GM21360 (cell line): Measurements from ENCODE around the gene OTUB1.

Source experiments
- ATAC-seq: cut with Tn5 transposase; IDR thresholded peaks from one replicate; pipeline ENCODE4 v1.9.1; 2021; ENCODE audit warnings: mild to moderate bottlenecking, moderate library complexity; ENCODE audit not compliant: unreplicated experiment

Gene OTUB1

DNA sequence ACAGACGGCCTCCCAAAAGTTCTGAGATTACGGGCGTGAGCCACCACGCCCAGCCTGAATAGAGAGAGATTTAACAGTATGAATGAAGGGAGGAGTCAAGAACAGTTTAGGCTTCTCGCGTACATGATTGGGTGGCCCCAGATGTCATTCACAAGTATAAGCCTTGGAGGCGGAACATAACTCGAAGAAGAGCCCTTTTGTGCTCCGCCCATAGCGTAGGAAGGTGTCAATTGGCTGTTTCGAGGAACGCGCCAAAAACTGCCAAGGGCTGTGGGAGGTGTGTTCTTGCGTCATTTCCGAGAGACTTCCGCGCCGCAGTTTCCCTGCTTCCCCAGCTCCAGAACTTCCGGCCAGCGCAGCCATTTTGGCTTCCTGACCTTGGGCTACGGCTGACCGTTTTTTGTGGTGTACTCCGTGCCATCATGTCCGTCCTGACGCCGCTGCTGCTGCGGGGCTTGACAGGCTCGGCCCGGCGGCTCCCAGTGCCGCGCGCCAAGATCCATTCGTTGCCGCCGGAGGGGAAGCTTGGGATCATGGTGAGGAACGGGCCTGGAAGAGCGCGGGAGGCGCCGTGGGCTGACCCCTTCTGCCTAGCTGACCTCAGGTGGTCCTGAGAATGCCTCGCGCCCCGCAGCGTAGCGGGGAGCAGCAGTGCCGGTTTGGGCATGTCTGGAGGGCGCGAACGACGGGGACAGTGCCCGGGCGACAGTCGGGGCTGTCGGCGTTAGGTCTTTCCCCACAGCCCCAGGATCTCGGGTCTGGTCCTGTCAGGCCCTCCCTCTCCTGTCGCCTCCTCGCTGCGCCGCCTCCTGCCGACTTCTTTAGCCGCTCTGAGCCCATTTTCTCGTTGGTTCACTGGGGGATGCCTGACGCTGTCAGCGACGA lies 11.7 kb upstream of the OTUB1 start, which contains the start of gene COX8A:
Gene COX8A (plus strand): TSS at position 362 of the 885 bp plus-strand sequence. CDS start 61 bp downstream, at position 423.
- peak; percentile 89 for ATAC-seq

DNA sequence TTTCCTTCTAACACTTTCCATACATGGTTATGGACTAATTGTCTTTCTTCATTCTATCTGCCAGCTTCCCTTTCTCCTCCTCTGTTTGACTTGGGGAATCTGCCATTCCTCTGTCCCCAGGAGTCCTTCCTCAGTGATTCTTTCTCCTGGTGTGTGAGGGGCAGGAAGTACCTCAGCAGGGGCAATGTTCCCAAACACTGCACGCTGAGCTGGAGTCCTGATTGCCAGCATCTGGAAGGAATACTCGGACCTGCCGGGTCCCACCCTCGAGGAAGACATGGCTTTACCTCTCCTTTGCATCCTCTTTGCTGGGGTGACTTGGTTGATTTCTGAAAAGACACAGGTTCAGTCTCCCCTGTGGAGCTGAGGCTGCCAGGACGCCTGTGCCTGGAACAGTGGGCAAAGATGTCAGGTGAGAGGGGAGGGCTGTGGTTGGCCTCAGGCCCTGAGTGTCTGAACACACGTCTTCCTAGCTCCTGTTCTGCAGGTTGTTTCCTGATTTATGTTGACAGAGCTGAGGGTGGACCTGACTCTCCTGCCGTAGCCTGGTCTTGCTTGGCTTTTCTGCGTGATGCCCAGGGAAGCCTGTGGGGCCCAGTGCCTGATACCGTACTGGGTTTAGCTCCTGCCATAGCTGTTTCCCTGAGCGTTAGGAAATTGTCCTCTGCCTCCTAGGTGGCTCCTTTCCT lies 7.5 kb upstream of the OTUB1 start:
- ATAC-seq, result no peak

DNA sequence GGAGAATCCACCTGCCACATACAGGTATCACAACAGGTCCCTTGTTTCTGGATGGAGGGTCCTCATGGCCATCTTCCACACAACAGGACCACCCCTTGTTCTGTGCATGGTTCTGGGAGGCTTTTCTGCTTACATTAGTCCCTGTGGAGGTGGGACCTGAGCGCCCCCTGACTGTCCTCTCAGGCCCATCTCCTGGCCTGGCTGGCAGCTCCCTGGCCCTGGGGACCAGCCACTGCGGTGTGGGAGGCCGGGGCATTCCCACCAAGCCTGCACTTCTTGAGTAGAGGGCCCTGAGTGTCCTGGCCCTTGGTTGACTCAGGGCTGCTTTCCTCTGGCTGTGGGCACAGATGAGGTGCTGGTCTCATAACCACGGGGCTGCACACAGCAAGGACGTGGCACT lies 6.8 kb upstream of the OTUB1 start:
- ATAC-seq, result no peak

DNA sequence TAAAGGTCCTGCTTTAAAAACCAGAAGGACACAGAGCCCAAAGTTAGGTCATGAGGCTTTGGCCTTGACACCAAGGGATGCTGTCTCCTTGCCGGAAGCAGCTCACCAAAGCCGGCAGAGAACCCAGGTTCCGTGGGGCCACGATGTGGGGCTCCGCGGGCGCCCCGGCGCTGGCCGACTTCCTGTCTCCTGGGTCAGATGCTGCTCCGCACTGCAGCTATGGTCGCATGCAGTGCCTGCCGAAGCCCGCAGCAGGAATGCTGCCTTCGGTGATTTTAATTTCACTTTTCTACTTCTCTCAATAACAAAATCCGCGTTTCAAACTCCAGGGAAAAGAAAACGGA lies 454 bp upstream of the OTUB1 start:
- ATAC-seq, result peak; percentile 37

DNA sequence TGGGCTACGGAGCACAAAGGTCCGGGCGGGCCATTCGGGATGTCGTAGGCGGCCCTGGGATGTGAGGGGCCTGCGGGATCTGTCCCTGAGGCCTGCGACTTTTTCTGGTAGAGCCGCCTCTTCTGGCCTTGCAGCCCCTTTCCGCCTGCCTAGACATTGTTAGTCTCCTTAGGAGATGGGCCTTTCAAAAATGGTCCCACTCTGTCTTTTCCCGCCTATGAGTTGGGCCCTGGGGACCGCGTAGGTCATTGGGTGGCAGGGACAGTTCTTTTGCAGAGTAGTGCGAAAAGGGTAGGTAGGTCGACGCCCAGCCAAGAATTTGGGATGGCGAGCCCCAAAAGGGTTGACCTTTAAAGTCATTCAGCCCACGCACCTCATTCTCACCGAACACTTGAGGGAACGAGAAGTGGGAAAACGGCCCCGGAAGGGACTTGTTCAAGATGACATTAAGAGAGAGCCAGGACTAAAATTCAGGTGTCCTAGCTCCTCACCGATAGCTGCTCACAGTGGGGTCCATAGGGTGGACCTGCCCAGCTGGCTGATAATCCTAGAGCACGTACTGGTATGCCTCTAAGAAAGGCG lies 785 bp downstream of the OTUB1 start:
- no peak for ATAC-seq

DNA sequence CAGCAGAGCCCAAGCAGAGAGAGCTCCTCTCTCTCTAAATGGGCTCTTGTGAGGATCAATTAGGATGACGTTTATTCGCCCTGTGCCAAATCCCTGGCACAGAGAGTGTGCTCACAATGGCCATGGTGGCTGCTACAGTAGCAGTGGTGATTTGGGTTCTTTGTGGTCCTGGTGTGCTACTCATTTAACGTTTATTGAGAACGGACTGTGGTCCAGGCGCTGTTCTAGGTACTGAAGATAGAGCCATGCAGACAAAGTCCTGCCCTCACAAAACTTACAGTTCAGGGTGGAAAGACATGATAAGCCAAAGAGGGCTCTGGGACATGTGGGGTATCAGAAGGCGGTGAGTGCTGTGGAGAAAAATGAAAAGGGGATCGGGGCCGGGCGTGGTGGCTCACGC lies 5.3 kb downstream of the OTUB1 start:
- no peak for ATAC-seq

DNA sequence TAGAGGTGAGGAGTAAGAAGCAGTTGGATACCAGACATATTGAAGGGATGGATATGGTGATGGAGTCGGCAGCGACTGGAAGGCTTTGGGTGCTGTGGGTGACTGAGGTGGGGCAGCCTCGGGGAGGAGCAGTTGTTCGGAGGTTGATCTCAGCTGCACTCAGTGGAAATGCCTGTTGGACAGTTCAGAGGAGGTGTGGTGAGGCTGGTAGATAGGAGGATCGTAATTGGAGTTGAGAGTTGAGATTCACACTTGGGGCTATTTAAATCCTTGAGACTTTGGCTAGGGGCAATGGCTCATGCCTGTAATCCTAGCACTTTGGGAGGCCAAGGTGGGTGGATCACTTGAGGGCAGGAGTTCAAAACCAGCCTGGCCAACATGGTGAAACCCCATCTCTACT lies 6.9 kb downstream of the OTUB1 start:
- ATAC-seq, result no peak

DNA sequence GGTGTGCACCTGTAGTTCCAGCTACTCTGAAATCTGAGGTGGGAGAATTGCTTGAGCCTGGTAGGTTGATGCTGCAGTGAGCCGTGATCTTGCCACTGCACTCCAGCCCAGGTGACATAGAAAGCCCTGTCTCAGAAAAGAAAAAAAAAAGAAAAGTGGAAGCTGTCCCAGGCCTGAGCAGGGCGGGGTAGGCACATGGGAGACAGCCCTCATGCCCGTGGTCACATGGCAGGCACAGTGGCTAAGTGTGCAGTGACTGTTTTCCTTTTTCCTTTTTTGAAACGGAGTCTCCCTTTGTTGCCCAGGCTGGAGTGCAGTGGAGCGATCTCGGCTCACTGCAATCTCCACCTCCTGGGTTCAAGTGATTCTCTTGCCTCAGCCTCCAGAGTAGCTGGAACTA lies 7.8 kb downstream of the OTUB1 start:
- no peak for ATAC-seq

DNA sequence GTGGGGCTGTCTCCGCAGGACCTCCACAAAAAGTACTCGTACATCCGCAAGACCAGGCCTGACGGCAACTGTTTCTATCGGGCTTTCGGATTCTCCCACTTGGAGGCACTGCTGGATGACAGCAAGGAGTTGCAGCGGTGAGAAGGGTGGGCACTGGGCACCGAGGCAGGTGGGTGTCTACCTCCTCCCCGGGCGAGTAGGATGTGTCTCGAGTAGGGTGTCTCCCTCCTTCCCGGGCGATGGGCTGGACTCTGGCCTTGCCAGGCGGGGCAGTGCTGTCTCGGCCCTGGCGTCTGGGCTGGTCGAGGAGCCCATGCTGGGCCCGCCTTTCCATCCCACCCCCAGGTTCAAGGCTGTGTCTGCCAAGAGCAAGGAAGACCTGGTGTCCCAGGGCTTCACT lies 10.3 kb downstream of the OTUB1 start:
- ATAC-seq, result no peak

DNA sequence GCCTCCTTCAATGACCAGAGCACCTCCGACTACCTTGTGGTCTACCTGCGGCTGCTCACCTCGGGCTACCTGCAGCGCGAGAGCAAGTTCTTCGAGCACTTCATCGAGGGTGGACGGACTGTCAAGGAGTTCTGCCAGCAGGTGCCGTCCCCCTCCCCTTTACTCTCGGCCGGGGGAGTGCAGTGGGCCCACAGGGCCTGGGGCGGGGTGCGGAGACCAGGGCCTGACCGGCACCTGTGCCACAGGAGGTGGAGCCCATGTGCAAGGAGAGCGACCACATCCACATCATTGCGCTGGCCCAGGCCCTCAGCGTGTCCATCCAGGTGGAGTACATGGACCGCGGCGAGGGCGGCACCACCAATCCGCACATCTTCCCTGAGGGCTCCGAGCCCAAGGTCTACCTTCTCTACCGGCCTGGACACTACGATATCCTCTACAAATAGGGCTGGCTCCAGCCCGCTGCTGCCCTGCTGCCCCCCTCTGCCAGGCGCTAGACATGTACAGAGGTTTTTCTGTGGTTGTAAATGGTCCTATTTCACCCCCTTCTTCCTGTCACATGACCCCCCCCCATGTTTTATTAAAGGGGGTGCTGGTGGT lies 11.0 kb downstream of the OTUB1 start:
- no peak for ATAC-seq

DNA sequence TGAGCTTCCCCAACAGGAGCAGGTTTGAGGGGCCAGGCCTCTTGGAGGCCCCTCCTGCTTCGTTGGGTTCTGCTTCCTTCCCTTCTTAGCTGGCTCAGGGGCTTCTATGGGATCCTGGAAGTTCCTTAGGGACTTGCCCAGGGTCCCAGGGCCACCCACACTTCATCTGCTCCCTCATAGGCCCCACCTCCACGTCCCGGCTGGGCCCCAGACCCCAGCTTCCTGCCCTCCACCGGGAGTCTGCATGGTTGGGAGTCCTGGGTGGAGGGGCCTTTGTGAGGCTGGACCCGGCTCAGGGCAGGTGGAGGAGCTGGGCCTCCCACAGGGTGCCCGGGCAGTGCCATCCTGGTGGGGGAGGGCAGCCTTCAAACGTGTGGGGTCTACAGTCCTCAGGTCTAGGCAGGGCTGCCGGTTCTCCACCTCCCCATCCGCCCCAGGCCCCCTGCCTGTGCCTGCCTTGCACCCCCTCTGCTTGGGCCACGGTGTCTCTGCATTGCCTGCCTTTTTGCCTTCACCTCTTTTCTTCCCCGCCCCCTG lies 11.6 kb downstream of the OTUB1 start:
- no peak for ATAC-seq

DNA sequence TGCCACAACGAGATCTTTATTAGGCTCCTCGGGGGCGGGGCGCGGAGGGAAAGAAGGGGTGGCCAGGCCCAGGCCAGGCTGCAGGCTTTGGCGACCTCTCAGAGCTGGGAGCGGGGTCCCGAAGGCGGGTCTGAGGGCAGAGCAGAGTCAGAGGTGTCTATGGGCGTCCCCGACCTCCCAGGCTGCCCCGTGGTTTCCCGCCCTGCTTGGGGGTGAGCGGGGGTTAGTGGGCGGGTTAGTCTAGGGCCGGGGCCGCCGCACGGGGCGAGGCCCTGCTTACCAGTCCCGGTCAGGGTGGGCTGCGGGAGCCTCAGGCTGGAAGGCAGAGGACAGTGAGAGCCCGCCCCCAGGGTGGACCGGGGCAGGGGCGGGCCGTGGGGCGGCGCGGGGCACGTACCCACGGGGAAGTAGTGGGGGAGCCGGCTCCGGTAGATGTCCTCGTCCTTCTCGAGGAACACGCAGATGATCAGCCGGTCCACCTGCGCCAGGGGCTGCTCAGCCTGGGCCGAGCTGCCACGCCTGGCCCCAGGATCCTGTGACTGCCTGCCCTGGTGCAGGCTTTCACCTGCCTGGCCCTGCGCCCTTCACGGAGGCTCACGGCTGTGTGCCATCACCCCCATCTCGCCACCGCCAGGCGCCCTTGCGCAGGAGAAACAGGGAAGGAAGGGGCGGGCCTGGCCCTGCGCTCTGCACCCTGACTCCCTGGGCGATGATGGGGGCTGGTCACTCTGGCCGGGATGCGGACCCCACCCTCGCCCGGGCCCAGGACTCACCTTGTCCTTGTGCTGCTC lies 12.5 kb downstream of the OTUB1 start:
- ATAC-seq, result no peak

DNA sequence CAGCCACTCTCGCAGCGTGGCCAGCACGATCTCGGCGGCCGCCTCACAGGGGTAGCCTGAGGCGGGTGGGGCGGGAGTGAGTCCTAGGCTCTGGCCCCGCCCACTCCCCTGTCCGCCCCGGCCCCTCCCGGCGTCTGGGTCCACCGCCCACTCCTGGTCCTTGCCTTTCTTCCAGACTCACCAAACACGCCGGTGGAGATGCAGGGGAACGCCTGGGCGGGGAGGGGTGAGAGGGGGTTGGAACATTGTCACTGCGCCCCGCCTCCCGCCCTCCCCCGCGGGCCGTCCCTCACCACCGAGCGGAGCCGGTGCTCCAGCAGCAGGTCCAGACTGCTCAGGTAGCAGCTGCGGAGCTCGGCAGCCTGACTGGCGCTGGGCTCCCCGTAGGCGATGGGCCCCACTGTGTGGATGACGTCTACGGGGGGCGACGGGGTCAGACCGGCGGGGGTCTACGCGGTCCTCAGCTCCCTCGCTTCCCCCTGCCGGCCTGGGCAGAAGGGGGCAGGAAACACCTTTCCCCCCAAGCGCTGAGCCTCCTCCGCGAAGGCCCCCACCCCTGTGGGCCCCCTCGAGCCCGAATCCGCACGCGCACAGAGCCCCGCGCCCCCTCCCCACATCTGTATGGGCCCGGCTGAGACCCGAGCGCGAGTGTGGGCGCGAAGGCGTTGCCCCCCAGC lies 13.2 kb downstream of the OTUB1 start:
- no peak for ATAC-seq

DNA sequence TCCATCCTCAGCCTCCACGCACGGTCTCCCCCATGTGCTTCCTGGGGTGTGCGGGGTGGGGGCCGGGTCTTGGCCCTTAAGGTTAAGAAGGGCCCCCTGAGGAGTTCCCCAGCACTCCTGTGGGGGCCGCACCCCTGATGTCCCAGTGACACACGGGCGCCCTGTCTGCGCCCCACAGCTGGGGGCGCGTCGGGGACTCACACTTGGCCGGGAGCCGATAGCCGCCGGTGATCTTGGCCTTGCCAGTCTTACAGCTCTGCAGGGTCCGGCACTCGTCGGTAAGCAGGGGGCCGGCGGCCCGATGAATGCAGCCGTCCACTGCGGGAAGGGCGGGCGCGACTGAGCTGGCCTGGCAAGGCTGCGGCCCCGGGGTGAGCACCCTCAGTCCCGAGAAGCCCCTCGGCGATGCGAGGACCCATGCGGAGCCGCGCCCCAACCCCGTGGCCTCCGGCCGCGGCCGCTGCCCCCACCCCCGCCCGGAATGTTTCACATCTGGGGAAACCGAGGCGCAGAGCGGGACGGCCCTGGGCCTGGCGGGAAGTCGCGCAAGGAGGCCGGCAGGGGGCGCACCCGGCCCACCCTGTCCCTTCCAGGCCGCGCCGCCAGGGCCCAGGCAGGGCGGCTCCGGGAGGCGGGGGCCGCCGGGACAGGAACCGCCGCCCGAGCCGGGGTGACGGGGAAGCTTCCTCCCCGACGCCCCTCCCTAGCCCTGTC lies 13.9 kb downstream of the OTUB1 start:
- ATAC-seq, result no peak

DNA sequence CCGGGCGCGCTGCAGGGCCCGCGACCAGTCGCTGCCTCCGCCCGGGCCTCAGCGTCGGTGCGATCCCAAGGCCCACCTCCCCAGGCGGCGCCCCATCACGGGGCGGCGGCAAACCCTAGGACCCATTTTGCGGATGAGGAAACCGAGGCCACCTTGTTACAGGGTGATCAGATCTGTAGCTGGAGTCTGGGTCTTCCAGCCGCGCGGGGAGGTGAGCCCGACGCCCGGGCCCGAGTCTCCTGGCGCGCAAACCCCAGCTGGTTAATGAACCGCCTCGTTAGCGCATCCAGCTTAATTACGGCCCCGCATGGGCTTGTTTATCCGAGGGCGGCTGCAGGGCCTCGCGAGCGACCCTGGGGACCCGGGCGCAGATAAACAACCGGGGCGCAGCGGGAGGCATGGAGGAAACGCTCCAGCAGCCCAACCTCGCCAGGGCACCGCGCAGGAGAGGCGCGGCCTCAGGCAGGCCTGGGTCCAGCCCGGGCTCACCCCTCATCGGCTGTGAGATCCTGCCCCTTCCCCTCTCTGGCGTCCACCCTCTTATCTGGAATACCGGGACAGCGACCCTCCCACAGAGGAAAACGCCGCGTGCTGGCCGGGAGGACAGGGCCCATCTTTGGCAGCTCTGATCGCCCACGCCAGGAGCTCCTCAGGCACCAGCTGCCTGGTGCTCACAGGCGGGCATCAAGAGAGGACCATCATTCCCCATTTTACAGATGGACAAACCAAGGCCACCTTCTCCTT lies 14.7 kb downstream of the OTUB1 start:
- ATAC-seq, result no peak

DNA sequence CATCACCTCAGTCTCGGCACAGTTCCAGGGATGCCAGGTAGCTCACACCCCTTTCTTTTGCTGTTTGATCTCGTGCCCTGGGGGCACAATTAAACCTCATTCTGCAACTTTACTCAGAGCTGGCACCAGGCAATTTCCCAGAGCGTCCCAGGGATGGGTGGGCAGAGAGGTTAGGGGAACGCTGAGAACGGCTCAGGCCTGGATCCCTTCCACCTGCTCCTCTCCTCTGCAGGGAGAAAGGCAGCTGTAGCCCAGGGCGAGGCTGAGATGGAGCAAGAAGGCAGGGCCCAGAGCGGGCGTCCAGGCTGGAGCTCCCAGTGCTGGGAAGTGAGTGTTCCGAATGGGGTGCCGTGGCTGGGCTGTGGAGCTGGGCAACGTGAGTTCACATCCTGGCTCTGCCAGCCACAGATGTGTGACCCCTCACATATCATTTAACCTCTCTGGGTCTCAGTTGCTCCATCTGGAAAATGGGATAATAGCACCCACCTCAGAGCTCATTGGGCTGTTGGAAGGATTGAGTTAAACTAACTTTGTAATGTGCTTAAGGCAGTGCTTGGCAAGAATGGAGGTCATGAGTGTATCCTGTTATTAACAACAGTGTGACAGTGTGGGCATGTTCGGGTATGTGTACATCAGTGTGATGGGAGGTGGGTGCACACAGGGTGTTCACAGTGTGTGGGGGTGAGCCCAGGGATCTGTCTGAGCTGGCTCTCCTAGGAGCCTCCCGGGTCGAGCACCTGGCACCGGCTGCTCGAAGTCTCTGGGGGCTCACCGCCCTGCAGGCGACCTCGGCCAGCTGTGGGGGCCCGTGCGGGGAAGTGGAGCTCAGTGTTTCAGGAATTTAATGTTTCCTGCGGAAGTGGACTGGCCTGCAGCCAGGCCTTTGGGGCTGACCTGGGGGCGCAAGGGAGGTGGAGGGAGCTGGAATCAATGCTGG lies 15.5 kb downstream of the OTUB1 start:
- ATAC-seq, result no peak

DNA sequence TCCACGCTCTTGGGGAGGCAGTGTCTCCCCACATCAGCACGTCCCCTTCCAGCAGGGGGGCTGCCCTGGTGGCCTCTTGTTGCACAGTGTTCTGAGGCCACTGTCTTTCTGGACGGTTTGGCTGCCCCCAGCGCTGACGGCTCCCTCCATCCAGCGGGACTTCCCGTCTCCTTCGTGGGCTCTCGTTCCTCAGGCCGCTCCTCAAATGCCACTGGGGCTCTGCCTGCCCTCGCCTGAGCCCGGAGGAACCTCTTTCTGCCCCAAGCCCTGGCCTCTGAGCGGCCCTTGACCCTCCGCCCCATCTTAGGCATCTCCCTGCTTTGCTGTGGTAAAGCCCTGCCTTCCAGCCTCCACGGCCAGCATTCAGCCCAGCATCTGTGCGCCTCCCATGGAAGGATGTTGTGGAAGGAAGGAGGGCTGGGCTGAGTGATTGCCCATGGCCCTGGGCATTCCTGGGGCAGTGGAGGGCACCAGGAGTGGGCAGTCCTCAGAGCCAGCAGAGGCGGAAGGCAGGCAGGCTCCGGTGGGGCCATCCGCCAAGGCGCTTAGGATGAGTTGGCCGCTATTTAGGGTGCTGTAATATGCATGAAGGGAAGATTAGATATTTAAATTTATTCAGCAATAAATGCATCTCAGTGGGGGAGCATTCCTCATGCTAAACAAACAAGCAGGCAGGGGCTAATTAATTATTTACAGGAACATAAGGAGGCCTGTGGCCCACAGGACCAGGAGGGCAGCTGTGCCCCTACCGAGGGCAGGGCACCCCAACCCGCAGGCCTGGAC lies 17.8 kb downstream of the OTUB1 start:
- no peak for ATAC-seq
